ENCODE measurements around the gene EPS15. TPM values are rescaled to one million over a fixed set of nuclear protein-coding genes. Genes with fewer than 3 reads are reported as not detected.
"Not testable (repeated sequence)": the region's sequence is repeated elsewhere in the genome, so short reads cannot be mapped to it uniquely, and the experiment has no call there.

Gene EPS15
- total and polyA plus RNA-seq, 2 donors, result 28.9 to 35.3 TPM

DNA sequence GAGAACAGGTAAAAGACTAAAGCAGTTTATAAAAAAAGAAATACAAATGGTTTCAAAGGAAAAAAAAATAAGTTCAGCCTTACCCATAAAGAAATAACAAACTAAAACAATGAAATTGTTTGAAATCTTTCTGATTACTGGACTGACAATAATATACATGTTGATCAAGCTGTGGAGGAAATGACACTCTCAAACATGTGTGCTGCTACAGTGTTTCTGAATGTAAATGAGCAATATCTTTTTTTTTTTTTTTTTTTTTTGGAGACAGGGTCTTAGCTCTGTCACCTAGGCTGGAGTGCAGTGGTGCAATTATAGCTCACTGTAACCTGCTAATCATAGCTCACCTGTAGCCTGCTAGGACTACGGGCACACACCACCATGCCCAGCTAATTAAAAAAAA, 6.5 kb downstream of the EPS15 start:
- Histone ChIP-seq H3K27me3 (ENCODE audit: control insufficient read depth in 2 of 2, insufficient read depth in 1 of 2, low read length in 1 of 2) (no peaks in the 10 kb centered on the region), H3K36me3 (ENCODE audit: control insufficient read depth in 2 of 2, insufficient read depth in 2 of 2, low read length in 1 of 2) (no peaks in the 10 kb centered on the region), H3K4me3 (ENCODE audit: low read length in 2 of 2) (no peak overlapping the region), H3K9me3 (ENCODE audit: control insufficient read depth in 2 of 2, insufficient read depth in 1 of 2, low read length in 1 of 2) (no peaks in the 10 kb centered on the region), H3K27ac (ENCODE audit: low read depth in 1 of 2, low read length in 1 of 2) (no peak overlapping the region), H3K4me1 (ENCODE audit: control insufficient read depth in 2 of 2, insufficient read depth in 2 of 2, low read length in 2 of 2) (peaks cover 6 to 8% of the 10 kb centered on the region in 2 donors)
- peak in 1 of 9 donors; percentile 24 for DNase-seq (ENCODE audit: low read depth in 6 of 9, low spot score in 9 of 9)
- WGBS, result 96% methylated on average over 1 of the region's 1 CpG

GRCh38 chr1:51512120-51512519, 6.9 kb downstream of the EPS15 start:
- H3K36me3 ChIP-seq (ENCODE audit: control insufficient read depth in 2 of 2, insufficient read depth in 2 of 2, low read length in 1 of 2), result no peaks in the 10 kb centered on the region
- no peak overlapping the region for H3K4me3 ChIP-seq (ENCODE audit: low read length in 2 of 2)
- peaks cover 7 to 8% of the 10 kb centered on the region in 2 donors for H3K4me1 ChIP-seq (ENCODE audit: control insufficient read depth in 2 of 2, insufficient read depth in 2 of 2, low read length in 2 of 2)
- peak in 1 of 9 donors; percentile 34 for DNase-seq (ENCODE audit: low read depth in 6 of 9, low spot score in 9 of 9)
- H3K27ac ChIP-seq (ENCODE audit: low read depth in 1 of 2, low read length in 1 of 2), result no peak overlapping the region
- no peaks in the 10 kb centered on the region for H3K9me3 ChIP-seq (ENCODE audit: control insufficient read depth in 2 of 2, insufficient read depth in 1 of 2, low read length in 1 of 2)
- H3K27me3 ChIP-seq (ENCODE audit: control insufficient read depth in 2 of 2, insufficient read depth in 1 of 2, low read length in 1 of 2), result no peaks in the 10 kb centered on the region

DNA sequence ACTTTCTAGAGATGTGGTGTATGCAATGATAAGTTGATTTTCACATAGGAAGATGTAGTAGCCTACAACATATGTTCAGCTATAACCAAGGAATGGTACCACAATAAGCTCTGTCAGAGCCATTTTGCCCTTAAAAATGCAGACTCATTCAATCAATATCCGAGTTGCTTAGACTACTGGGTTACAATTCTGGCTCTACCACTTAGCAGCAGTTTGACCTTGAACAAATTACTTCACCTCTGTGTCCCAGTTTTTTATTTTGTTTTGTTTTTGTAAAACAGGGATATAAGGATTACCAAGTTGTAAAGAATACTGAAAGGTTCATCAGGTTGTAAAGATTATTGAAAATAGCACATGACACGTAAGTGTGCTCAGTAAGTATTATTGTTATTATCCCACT, 9.3 kb downstream of the EPS15 start:
- Histone ChIP-seq H3K4me3 (ENCODE audit: low read length in 2 of 2) (no peak overlapping the region), H3K27me3 (ENCODE audit: control insufficient read depth in 2 of 2, insufficient read depth in 1 of 2, low read length in 1 of 2) (no peaks in the 10 kb centered on the region), H3K4me1 (ENCODE audit: control insufficient read depth in 2 of 2, insufficient read depth in 2 of 2, low read length in 2 of 2) (peaks cover 7 to 8% of the 10 kb centered on the region in 2 donors), H3K9me3 (ENCODE audit: control insufficient read depth in 2 of 2, insufficient read depth in 1 of 2, low read length in 1 of 2) (no peaks in the 10 kb centered on the region), H3K36me3 (ENCODE audit: control insufficient read depth in 2 of 2, insufficient read depth in 2 of 2, low read length in 1 of 2) (no peaks in the 10 kb centered on the region), H3K27ac (ENCODE audit: low read depth in 1 of 2, low read length in 1 of 2) (no peak overlapping the region)
- no peak for DNase-seq (ENCODE audit: low read depth in 6 of 9, low spot score in 9 of 9)
- WGBS, result 94% methylated on average over 2 of the region's 2 CpGs

- Histone ChIP-seq H3K36me3 (ENCODE audit: control insufficient read depth in 2 of 2, insufficient read depth in 2 of 2, low read length in 1 of 2) (no peaks in the 10 kb centered on the region), H3K4me3 (ENCODE audit: low read length in 2 of 2) (no peak overlapping the region), H3K27me3 (ENCODE audit: control insufficient read depth in 2 of 2, insufficient read depth in 1 of 2, low read length in 1 of 2) (no peaks in the 10 kb centered on the region), H3K9me3 (ENCODE audit: control insufficient read depth in 2 of 2, insufficient read depth in 1 of 2, low read length in 1 of 2) (no peaks in the 10 kb centered on the region), H3K4me1 (ENCODE audit: control insufficient read depth in 2 of 2, insufficient read depth in 2 of 2, low read length in 2 of 2) (peaks cover 3 to 4% of the 10 kb centered on the region in 2 donors), H3K27ac (ENCODE audit: low read depth in 1 of 2, low read length in 1 of 2) (peak overlapping the region in 1 of 2 donors; percentile 72)
- WGBS, result 40% methylated on average over 3 of the region's 3 CpGs
- peak; percentile 38 to 88 (median 66) for DNase-seq (ENCODE audit: low read depth in 6 of 9, low spot score in 9 of 9)
Observed at GRCh38 chr1:51506537-51506936, 12.5 kb downstream of the EPS15 start.

GRCh38 chr1:51504806-51505525, 14.1 kb downstream of the EPS15 start:
- H3K9me3 ChIP-seq (ENCODE audit: control insufficient read depth in 2 of 2, insufficient read depth in 1 of 2, low read length in 1 of 2), result no peaks in the 10 kb centered on the region
- no peaks in the 10 kb centered on the region for H3K36me3 ChIP-seq (ENCODE audit: control insufficient read depth in 2 of 2, insufficient read depth in 2 of 2, low read length in 1 of 2)
- no peaks in the 10 kb centered on the region for H3K27me3 ChIP-seq (ENCODE audit: control insufficient read depth in 2 of 2, insufficient read depth in 1 of 2, low read length in 1 of 2)
- no peak overlapping the region for H3K4me3 ChIP-seq (ENCODE audit: low read length in 2 of 2)
- 97% methylated on average over 11 of the region's 11 CpGs for WGBS
- peaks cover 3 to 4% of the 10 kb centered on the region in 2 donors for H3K4me1 ChIP-seq (ENCODE audit: control insufficient read depth in 2 of 2, insufficient read depth in 2 of 2, low read length in 2 of 2)
- DNase-seq (ENCODE audit: low read depth in 6 of 9, low spot score in 9 of 9), result no peak
- H3K27ac ChIP-seq (ENCODE audit: low read depth in 1 of 2, low read length in 1 of 2), result no peak overlapping the region

DNA sequence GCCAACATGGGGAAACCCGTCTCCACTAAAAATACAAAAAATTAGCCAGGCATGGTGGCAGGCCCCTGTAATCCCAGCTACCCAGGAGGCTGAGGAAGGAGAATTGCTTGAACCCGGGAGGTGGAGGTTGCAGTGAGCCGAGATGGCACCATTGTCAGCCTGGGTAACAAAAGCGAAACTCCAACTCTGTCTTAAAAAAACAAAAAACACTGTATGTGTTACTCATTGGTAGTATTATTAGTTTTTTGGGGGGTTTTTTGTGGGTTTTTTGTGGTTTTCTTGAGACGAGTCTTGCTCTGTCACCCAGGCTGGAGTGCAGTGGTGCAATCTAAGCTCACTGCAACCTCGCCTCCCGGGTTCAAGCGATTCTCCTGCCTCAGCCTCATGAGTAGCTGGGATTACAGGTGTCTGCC, 17.8 kb downstream of the EPS15 start:
- H3K36me3 ChIP-seq (ENCODE audit: control insufficient read depth in 2 of 2, insufficient read depth in 2 of 2, low read length in 1 of 2); H3K4me1 ChIP-seq (ENCODE audit: control insufficient read depth in 2 of 2, insufficient read depth in 2 of 2, low read length in 2 of 2); H3K27me3 ChIP-seq (ENCODE audit: control insufficient read depth in 2 of 2, insufficient read depth in 1 of 2, low read length in 1 of 2); H3K4me3 ChIP-seq (ENCODE audit: low read length in 2 of 2); H3K9me3 ChIP-seq (ENCODE audit: control insufficient read depth in 2 of 2, insufficient read depth in 1 of 2, low read length in 1 of 2); DNase-seq (ENCODE audit: low read depth in 6 of 9, low spot score in 9 of 9); H3K27ac ChIP-seq (ENCODE audit: low read depth in 1 of 2, low read length in 1 of 2): not testable (repeated sequence)
- WGBS, result 81% methylated on average over 8 of the region's 8 CpGs

- Histone ChIP-seq H3K27me3 (ENCODE audit: control insufficient read depth in 2 of 2, insufficient read depth in 1 of 2, low read length in 1 of 2) (no peaks in the 10 kb centered on the region), H3K9me3 (ENCODE audit: control insufficient read depth in 2 of 2, insufficient read depth in 1 of 2, low read length in 1 of 2) (no peaks in the 10 kb centered on the region), H3K4me3 (ENCODE audit: low read length in 2 of 2) (no peak overlapping the region), H3K27ac (ENCODE audit: low read depth in 1 of 2, low read length in 1 of 2) (no peak overlapping the region), H3K36me3 (ENCODE audit: control insufficient read depth in 2 of 2, insufficient read depth in 2 of 2, low read length in 1 of 2) (no peaks in the 10 kb centered on the region), H3K4me1 (ENCODE audit: control insufficient read depth in 2 of 2, insufficient read depth in 2 of 2, low read length in 2 of 2) (no peaks in the 10 kb centered on the region)
- DNase-seq (ENCODE audit: low read depth in 6 of 9, low spot score in 9 of 9), result no peak
- over 99% methylated on average over 2 of the region's 2 CpGs for WGBS
Observed at GRCh38 chr1:51499694-51500093, 19.4 kb downstream of the EPS15 start.

DNA sequence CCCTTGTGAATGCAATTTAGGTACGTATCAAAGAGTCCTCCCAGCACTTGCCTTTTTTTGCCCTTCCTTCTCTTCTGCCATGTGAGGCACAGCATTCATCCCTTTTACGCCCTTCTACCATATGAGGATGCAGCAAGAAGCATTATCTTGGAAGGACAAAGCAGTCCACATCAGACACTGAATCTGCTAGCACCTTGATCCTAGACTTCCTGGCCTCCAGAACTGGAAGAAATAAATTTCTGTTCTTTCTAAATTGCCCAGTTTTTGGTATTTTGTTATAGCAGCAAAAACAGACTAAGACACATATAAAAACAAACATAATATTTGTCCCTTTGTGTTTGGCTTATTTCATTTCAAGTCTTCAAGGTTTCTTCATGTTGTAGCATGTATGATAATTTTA, 20.1 kb downstream of the EPS15 start:
- WGBS, result 98% methylated on average over 2 of the region's 2 CpGs
- Histone ChIP-seq H3K27me3 (ENCODE audit: control insufficient read depth in 2 of 2, insufficient read depth in 1 of 2, low read length in 1 of 2) (no peaks in the 10 kb centered on the region), H3K36me3 (ENCODE audit: control insufficient read depth in 2 of 2, insufficient read depth in 2 of 2, low read length in 1 of 2) (no peaks in the 10 kb centered on the region), H3K4me3 (ENCODE audit: low read length in 2 of 2) (no peak overlapping the region), H3K4me1 (ENCODE audit: control insufficient read depth in 2 of 2, insufficient read depth in 2 of 2, low read length in 2 of 2) (no peaks in the 10 kb centered on the region), H3K9me3 (ENCODE audit: control insufficient read depth in 2 of 2, insufficient read depth in 1 of 2, low read length in 1 of 2) (no peaks in the 10 kb centered on the region), H3K27ac (ENCODE audit: low read depth in 1 of 2, low read length in 1 of 2) (no peak overlapping the region)
- DNase-seq (ENCODE audit: low read depth in 6 of 9, low spot score in 9 of 9), result no peak

- Histone ChIP-seq H3K4me1 (ENCODE audit: control insufficient read depth in 2 of 2, insufficient read depth in 2 of 2, low read length in 2 of 2) (no peaks in the 10 kb centered on the region), H3K36me3 (ENCODE audit: control insufficient read depth in 2 of 2, insufficient read depth in 2 of 2, low read length in 1 of 2) (no peaks in the 10 kb centered on the region), H3K4me3 (ENCODE audit: low read length in 2 of 2) (no peak overlapping the region), H3K9me3 (ENCODE audit: control insufficient read depth in 2 of 2, insufficient read depth in 1 of 2, low read length in 1 of 2) (no peaks in the 10 kb centered on the region), H3K27ac (ENCODE audit: low read depth in 1 of 2, low read length in 1 of 2) (no peak overlapping the region), H3K27me3 (ENCODE audit: control insufficient read depth in 2 of 2, insufficient read depth in 1 of 2, low read length in 1 of 2) (no peaks in the 10 kb centered on the region)
- no peak for DNase-seq (ENCODE audit: low read depth in 6 of 9, low spot score in 9 of 9)
- WGBS, result 97% methylated on average over 5 of the region's 5 CpGs
Observed at GRCh38 chr1:51497340-51497739, 21.7 kb downstream of the EPS15 start.

Data from thymus (tissue), 11 donors.